HL-60/S4 treated with retinoic acid at 250 ng/mL for 4 days and 3 days (cell line): ENCODE data around the gene CD83.
"Not testable (repeated sequence)": the region's sequence is repeated elsewhere in the genome, so short reads cannot be mapped to it uniquely, and the experiment has no call there.

Experiments
- in situ Hi-C: fragments of 300-500 bp; cut with MboI; formaldehyde crosslinking; loops from 2 replicates; pipeline ENCODE4 v1.7.0; 2022; ENCODE audit warnings: low sequenced_read_pairs

CD83 gene

DNA sequence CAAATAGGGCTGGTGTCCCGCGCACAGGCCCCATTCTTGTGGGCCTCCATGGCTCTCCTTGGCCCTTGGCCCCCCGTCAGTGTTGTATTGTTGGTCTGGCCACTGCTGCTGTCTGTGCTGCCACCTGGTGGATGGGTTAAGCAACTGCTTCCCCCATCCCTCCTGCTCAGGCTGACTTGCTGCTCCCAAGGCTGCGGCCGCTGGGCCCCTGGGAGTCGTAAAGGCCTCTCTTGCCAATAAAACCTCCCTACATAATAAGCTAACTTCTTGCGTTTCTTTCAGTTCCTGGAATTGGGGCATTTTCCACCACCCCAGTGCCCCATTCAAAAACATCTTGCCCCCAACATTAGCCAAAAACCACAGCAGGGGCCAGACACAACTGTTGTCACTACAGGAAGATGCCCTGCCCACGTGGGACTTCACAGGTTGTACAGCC is 27.1 kb downstream of the CD83 start:
- in situ Hi-C loops, result loop anchor here (10.0 kb wide), 1 partner anchor 240 kb away; no protein-coding TSS in a partner anchor

- in situ Hi-C loops, result loop anchor here (10.0 kb wide), 1 partner anchor 242 kb away; no protein-coding TSS in a partner anchor
Observed at GRCh38 chr6:14146506-14147096, 29.0 kb downstream of the CD83 start.

DNA sequence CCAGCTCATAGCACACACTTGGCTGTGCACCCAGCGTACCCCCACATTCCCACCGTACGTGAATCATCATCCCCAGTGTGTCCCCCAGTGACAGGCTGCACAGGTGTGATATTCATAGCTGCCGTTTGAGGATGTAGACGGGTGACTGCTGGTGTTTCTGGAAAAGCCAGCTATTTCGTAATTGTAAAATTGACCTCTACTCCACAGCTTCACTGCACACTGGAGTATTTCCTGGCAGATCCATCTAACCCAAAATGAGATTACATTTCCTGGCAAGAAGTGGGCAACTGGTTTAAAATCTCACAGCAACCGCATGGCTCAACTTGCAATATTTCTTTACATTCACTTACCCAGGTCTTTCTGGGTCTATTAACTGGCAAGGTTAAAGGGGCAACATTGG is 30.3 kb downstream of the CD83 start:
- in situ Hi-C loops, result loop anchor here (10.0 kb wide), 1 partner anchor 243 kb away; no protein-coding TSS in a partner anchor

DNA sequence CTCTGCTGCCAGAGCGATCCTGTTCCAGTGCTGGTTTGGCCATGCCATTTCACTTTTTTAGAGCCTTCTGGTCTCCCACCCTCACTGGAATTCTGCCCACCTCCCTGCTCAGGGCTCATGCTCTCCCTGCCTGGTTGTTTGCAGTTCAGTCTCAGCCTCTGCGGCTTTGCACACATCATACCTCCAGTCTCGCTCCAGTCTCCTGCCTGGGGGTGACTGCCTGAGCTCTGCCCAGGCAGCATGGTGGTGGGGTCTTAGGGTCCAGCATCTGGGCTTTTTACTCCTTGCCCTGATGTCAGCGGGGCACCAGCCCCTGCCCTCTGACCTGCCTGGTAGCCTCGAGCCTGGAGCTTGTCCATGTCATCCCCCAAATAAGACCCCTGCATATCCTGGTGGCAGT is 30.9 kb downstream of the CD83 start:
- in situ Hi-C loops, result loop anchor here (10.0 kb wide), 1 partner anchor 244 kb away; no protein-coding TSS in a partner anchor

GRCh38 chr6:14149053-14149738 is 31.6 kb downstream of the CD83 start:
- in situ Hi-C loops, result loop anchor here (10.0 kb wide), 1 partner anchor 244 kb away; no protein-coding TSS in a partner anchor

- in situ Hi-C loops, result loop anchor here (10.0 kb wide), 1 partner anchor 245 kb away; no protein-coding TSS in a partner anchor
Observed at GRCh38 chr6:14149739-14150130, 32.2 kb downstream of the CD83 start.

- in situ Hi-C loops, result not testable (repeated sequence)
Observed at GRCh38 chr6:14151300-14151699, 33.7 kb downstream of the CD83 start.

DNA sequence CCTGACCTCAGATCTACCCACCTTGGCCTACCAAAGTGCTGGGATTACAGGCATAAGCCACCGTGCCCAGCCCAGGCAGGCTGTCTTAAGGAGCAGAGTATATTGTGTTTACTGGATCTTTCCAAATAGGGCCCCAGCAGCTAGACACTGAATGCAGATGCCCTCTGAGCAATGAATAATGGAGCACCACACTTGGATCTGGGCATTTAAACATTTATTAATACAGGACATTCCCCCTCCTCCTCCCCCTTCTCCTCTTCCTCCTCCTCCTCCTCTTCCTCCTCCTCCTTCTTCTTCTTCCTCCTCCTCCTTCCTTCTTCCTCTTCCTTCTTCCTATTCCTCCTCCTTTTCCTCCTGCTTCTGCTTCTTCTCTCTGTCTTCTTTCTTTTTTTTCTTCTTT is 34.2 kb downstream of the CD83 start:
- in situ Hi-C loops, result no loop called here

DNA sequence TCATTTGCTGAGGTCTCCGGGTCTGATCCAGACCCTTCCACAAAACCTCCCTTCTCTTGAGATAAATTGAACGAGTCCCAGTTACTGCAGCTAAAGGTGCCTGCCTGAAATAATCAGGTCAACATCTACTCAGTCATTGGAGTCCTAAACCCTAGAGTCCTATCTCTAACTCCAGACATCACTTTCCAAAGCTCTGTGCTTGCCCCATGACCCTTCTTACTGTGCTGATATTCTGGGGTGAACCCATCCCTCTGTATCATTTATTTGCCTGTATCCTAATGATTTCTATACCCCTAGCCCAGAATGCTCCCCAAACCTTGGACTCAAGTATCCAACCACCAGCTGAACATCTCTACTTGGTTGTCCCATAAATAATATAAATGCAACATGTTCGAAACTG is 35.7 kb downstream of the CD83 start:
- in situ Hi-C loops, result no loop called here

DNA sequence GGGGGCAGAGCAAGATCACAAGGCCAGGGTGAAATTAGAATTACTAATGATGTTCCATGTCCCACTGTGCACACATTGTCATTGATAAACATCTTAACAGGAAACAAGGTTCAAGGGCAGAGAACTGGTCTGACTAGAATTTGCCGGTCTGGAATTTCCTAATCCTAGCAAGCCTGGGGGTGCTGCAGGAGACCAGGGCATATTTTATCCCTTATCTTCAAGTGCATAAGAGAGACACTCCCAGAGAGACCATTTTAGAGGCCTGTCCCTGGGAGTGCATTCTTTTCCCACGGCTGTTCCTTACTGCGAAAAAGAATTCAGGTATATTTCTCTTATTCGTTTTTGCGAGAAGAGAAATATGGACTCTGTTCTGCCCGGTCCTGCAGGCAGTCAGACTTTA is 41.5 kb downstream of the CD83 start:
- in situ Hi-C loops, result no loop called here

- in situ Hi-C loops, result no loop called here
Observed at GRCh38 chr6:14162826-14163225, 45.3 kb downstream of the CD83 start.

GRCh38 chr6:14165091-14165490 is 47.5 kb downstream of the CD83 start:
- in situ Hi-C loops, result no loop called here

DNA sequence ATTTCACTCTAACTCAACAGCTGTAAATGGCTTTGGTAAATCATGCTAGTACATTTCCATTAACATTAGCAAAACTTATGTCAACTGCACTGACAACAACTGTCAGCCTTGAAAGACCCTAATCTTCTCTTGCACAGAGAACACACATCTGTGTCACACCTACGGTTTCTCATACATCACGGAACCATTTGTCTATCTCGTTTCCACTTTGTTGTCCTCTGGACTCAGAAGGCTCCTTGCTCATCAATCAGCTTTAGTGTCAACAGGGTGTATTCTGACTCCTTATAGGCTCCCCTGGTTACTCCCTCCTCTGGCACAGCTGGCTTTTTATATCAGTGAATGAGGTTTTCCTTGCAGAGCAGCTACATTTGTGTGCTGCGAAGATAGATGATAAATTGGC is 49.3 kb downstream of the CD83 start:
- in situ Hi-C loops, result no loop called here

- in situ Hi-C loops, result no loop called here
Observed at GRCh38 chr6:14170128-14170527, 52.6 kb downstream of the CD83 start.

DNA sequence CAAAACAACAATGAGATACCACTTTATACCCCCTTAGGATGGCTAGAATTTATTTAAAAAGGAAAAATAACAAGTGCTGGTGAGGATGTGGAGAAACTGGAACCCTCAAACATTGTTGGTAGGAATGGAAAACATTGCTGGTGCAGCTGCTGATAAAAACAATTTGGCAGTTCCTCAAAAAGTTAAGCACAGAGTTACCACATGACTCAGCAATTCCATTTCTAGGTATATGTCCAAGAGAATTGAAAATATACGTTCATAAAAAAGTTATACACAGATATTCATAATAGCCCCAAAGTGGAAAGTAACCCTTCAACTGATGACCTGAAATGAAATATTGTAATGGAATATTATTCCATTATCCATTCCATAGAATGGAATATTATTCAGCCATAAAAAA is 55.0 kb downstream of the CD83 start:
- in situ Hi-C loops, result no loop called here

DNA sequence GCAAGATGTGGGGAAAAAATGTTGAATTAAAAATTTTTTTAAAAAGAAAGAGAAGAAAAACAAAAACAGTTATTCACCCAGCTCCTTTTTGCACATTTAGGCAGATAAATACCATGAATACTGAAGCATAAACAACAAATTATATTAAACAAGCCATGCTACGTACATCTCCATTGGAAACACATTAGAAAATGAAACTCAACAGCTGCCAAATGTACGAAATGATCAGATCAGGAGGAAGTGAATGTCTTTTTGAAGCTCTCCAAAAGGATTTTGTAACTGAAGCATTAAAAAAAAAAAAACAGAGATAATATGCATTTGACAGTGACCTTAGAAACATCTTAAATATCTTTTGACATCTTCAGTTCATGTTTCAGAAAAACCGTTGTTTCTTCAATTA is 56.7 kb downstream of the CD83 start:
- in situ Hi-C loops, result no loop called here

- in situ Hi-C loops, result no loop called here
Observed at GRCh38 chr6:14174996-14175395, 57.4 kb downstream of the CD83 start.

- in situ Hi-C loops, result no loop called here
Observed at GRCh38 chr6:14176429-14176828, 58.9 kb downstream of the CD83 start.

DNA sequence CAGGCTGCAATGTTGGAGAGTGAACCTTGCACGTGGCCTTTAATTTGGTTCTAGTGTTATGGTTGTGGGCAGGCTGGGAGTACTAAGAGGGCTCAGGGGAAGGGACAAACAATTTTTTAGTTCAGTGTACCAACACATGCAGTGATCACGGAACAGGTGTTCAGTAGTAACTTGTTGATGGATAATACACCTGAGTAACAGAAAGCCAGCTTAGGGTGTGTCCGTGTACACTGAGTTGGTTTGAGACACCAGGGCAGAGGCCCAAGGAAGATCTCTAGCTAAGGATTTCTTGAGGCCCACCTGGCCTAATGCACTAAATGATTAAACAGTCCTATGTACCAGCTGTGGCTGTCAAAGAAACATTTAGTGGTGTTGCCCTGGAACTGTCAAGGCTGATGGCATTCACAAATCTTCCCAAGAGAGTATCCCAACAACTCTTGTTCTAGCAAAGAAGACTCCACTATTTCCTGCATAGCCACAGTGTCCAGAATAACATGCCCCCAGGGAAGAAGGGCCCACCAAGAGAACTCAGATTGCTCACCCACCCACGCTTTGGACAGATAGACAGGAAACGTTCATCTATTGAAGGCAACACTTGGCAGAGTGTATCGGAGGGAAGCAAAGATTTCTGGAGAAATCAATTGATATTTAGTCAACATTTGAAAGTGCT is 60.0 kb downstream of the CD83 start:
- in situ Hi-C loops, result no loop called here

DNA sequence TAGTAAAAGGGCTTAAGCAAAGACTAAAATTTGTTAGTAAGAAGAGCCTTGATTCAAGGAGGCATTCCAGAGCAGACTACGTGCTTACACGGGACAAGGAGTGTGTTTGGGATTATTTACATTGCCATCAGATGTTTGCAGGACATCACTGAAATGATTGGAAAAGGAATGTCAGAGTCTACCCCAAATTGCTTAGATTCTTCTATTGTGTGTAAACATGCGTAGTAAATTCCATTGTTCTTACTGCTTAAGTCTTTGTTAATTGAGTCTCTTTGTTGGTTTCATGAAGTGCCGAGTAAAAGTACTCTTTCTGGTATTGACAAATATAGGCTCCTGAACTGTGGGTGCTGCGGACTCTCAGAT is 60.5 kb downstream of the CD83 start:
- in situ Hi-C loops, result no loop called here

- in situ Hi-C loops, result no loop called here
Observed at GRCh38 chr6:14180609-14181008, 63.0 kb downstream of the CD83 start.

DNA sequence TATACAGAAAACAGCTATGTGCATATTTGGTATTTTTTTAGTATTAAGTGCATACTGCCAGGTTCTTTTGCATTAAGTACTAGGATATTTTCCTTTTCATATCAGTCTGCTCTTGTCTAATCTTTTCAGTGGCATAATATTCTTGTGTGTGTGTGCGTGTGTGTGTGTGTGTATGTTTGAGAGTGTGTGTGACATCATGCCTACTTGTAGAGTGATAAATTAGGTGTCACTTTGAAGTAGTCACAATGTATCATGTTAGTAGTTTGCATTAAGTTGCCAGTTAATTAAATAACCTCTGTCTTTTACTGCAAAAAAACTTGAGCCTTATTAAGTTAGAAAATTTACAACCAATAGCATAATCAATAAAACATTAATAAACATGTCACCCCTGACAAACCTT is 65.3 kb downstream of the CD83 start:
- in situ Hi-C loops, result no loop called here
